Right ventricle myocardium inferior (tissue), 1 donor: ENCODE data around the gene ZNF436. TPM values are rescaled to one million over a fixed set of nuclear protein-coding genes. Genes with fewer than 3 reads are reported as not detected.
A peak's percentile ranks its signal among the peaks of the same experiment; 100 is the strongest.
"Not testable (repeated sequence)": the region's sequence is repeated elsewhere in the genome, so short reads cannot be mapped to it uniquely, and the experiment has no call there.

Experiments
- ATAC-seq: fragments of 200-7000 bp; cut with Tn5 transposase; one replicate; pipeline ENCODE4 v1.9.1; 2020; ENCODE audit warnings: mild to moderate bottlenecking, moderate library complexity
- DNase-seq: peaks from one replicate; pipeline ENCODE4 v3.0.0; 2021; ENCODE audit errors: missing footprints
- intact Hi-C: fragments of 100-400 bp; cut with DNase I; formaldehyde crosslinking; loops from one replicate; pipeline ENCODE4 v1.11.0; 2022
- total RNA-seq: library from RNA; stranded (reverse); fragmentation: NEBNext Ultra II Directional; extraction: Animal tissue kit (Norgen Biotek cat#: 25700); gene quantifications from one replicate; pipeline ENCODE4 v1.2.1, GENCODE V29; 2021
- donor health status: DM: no; HTN: yes; CAD: no; lungs with severe emphysema.

Gene ZNF436
- total RNA-seq, 1 donor from 2014 or later: 13.4 TPM

- intact Hi-C loops: loop anchor here (1.0 to 10.0 kb wide), 5 partner anchors 23 to 190 kb away; partner anchors contain the start of genes ASAP3, E2F2 and TCEA3
- DNase-seq (no peak), ATAC-seq (no peak)
Observed at GRCh38 chr1:23344987-23345472, 24.6 kb downstream of the ZNF436 start.

- DNase-seq: peak; percentile 100
- intact Hi-C loops: loop anchor here (1.0 to 10.0 kb wide), 4 partner anchors 24 to 190 kb away; partner anchors contain the start of genes ASAP3 and E2F2
- peak; percentile 98 for ATAC-seq
Observed at GRCh38 chr1:23344111-23344986, 25.3 kb downstream of the ZNF436 start, which contains the start of gene HNRNPR. Gene HNRNPR, minus strand, starts transcription at chr1:23344284. Its CDS starts 3,276 bp downstream, at chr1:23341008.

DNA sequence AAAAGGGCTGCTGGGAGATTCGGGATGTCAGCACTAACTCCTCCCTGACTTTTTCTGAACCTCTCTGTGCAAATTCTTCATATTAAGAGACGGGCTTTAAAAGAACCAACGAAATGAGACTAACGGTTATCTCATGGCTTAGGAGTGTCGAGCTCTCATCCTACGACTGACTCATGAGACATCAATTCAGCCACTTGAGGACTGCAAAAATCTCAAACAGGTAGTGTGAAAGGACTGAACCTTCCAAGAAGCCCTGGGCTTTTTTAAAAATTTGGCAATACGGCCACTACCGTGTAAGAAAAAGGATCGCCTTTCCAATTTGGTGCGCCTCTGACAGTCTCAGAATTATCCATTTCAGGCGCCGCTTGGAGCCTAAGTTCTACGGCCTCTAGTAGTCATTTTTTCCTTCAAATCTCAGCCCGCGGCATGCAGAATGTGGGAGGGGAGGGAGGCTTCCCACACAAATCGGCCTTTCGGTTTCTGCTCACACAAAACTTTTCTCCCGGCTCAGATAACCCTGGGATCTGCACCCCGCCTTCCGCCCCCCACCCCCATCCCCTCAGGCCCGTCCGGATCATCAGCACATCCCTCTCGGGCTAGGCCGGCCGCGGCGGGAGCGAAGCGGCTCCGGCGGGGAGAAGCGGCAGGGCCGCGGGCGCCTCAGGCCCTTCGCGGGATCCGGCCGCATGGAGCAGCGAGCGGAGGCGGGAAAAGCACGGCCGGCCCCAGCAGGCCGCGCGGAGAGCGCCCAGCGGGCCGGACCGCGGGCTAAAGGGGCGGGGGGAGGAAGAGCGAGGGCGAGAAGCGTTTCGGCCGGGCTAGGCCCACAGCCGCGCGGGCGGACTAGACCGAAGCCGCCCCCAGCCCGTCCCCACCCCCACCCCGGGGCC is 26.2 kb downstream of the ZNF436 start:
- intact Hi-C loops: loop anchor here (1.0 to 10.0 kb wide), 4 partner anchors 25 to 191 kb away; partner anchors contain the start of genes ASAP3 and E2F2
- ATAC-seq: peak; percentile 38
- DNase-seq: peak; percentile 71

- intact Hi-C loops: loop anchor here (10.0 kb wide), 1 partner anchor 193 kb away; the partner anchor contains the start of gene E2F2
- DNase-seq: no peak
- ATAC-seq: no peak
Observed at GRCh38 chr1:23341931-23342692, 27.5 kb downstream of the ZNF436 start.

DNA sequence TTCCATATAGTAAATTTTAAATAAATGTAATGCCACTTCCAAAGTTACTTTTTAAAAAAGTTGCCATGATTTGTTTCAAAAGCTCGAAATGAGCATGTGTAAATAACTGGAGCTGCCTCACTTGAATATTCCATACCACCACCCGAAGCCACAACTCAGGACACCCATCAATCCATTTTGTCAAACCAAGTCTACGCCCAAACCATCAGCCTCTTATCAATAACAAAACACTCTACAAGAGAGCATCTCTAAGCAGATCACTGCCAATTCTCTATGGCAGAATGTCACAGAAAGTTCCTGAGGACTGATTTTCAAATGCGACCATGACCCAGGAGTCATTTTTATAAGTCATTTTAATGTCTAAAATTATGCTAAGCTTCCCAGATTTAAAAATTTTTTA is 30.0 kb downstream of the ZNF436 start:
- ATAC-seq (no peak), DNase-seq (no peak)
- intact Hi-C loops: loop anchor here (10.0 kb wide), 1 partner anchor 195 kb away; the partner anchor contains the start of gene E2F2

DNA sequence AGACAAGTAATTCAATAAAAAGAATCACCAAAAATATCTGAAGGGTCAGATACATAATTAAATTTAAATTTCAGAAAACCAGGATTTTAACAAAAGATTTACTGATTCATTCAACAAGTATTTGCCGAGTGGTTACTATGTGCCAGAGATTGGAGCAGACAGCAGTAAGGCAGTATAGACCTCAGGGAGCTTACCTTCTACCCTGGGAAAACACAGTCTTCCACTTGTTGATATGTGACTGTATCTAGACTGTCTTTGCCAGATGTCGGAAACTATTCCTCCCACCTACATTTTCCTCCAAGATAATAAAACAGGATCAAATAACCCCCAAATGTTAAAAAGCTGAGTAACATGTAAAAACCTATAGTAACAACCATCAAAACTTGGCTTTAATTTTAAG is 31.8 kb downstream of the ZNF436 start:
- intact Hi-C loops: no loop called here
- ATAC-seq: no peak

GRCh38 chr1:23331713-23332112 is 37.9 kb downstream of the ZNF436 start:
- no peak for DNase-seq
- intact Hi-C loops: no loop called here
- no peak for ATAC-seq

More for the DNA sequence above, 31.8 kb downstream of the ZNF436 start:
- DNase-seq: no peak

- intact Hi-C loops: no loop called here
Observed at GRCh38 chr1:23330846-23331245, 38.8 kb downstream of the ZNF436 start.

GRCh38 chr1:23325393-23325792 is 44.2 kb downstream of the ZNF436 start:
- no peak for DNase-seq
- intact Hi-C loops: no loop called here
- no peak for ATAC-seq

More at GRCh38 chr1:23330846-23331245, 38.8 kb downstream of the ZNF436 start:
- DNase-seq (no peak), ATAC-seq (no peak)

DNA sequence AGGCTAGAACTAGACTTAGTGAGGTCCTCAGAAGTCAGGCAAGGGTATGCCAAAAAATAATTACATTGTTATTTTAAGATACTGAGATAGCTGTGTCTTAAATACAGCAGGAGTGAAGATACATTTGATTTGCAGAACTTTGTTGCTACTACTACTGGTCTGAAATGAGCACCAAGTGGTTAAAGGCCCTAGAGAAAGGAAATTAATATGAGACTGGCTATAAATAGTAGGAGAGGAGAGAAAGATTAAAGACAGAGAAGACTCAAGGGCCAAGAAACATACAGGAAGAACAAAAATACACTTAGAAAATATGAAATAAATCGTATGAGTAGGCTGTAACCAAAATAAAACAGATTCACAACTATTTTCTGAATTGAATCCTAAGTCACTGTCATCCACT is 46.9 kb downstream of the ZNF436 start:
- DNase-seq (no peak), ATAC-seq (no peak)
- intact Hi-C loops: no loop called here

GRCh38 chr1:23310280-23310679 is 59.4 kb downstream of the ZNF436 start:
- ATAC-seq, DNase-seq, intact Hi-C loops: not testable (repeated sequence)

Other genes starting within 250 kb of the ZNF436 start
- 30.4 TPM for gene LUZP1, start 201.0 kb downstream of the ZNF436 start, total RNA-seq
- gene HTR1D, start 152.3 kb downstream of the ZNF436 start, total RNA-seq: 0.11 TPM
- gene HNRNPR, start 25.6 kb downstream of the ZNF436 start, total RNA-seq: 59.3 TPM
- gene TCEA3, start 54.9 kb upstream of the ZNF436 start, total RNA-seq: 73.6 TPM
- 44.3 TPM for gene ASAP3, start 114.3 kb upstream of the ZNF436 start, total RNA-seq
- gene E2F2, start 161.4 kb upstream of the ZNF436 start, total RNA-seq: 0.76 TPM
- gene ID3, start 189.7 kb upstream of the ZNF436 start, total RNA-seq: 90.3 TPM